GM19372 (cell line): Measurements from ENCODE around the gene ZBED2.

Experiments used
- ATAC-seq: cut with Tn5 transposase; IDR thresholded peaks from one replicate; pipeline ENCODE4 v1.9.1; 2021; ENCODE audit warnings: mild to moderate bottlenecking, low read depth, moderate library complexity; ENCODE audit not compliant: unreplicated experiment

Gene ZBED2

DNA sequence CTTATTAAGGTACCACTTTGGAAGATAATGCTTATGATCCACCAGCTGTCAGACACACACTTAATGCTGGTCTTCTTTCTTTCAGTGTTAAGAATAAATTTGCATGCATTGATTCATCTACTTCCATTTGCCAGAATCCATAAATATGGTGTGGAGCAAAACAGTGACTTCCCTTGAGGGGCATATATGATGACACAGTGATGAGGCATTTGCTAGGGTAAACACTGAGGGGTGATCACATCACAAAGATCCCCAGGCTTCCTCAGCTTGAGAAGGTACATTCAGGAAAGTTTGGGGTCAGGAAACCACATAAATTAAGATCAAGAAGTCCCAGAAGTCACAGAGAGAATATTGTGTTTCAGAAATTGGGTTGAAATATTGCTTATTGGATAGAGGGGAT, 9.9 kb upstream of the ZBED2 start:
- no peak for ATAC-seq

DNA sequence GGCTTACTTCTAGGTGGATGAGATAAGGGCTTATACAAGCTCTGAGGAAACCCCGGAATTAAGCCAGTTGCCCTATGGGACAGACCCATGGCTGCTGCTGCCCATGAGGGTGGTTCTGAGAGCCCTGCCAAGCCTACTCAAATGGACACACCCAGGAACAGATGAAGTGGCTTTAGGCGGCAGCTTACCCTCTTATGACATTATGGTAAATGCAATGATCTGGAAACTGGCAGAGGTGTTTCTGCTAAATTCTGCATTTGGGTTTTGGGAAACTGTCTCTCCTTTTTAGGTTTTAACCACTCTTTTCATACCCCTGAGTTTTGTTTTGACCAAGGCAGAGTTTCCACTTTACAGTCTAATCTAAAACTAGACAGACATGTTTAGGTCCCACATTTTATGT, 9.0 kb upstream of the ZBED2 start:
- ATAC-seq, result no peak

DNA sequence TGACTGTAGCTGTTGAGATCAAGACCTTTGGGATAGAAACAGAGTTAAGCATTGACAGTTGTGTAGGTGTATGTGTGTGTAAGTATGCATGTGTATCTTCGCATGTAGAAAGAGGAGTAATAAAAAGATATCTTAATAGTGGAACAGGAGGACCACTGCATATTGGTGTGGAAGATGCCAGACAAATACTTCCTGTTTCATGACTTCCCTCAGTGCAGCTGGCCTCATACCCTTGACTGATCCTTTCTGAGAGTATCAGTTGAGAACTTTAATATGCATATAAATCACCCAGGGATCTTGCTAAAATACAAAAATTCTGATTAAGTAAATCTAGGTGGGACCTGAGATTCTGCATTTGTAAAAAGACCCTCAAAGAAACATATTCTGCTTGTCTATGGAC, 8.5 kb upstream of the ZBED2 start:
- peak; percentile 54 for ATAC-seq

DNA sequence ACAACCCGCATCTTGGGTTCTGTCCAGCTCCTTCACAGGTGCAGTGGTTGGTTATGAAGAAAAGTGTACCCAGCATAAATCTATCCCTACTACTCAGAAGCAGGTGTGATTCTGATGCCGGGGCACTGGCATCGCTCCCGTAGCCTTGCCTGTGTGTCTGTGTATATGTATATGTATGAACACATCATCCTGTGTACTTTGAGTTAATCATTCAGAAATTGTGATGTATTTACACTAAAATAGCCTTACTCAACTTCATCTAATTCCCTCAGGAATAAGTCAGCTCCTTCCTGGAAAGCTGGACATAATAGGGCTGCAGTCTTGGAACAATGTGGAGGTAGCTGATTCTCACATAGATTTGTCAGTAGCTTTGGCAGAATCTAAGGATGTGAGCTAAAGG, 6.7 kb upstream of the ZBED2 start:
- ATAC-seq, result no peak

DNA sequence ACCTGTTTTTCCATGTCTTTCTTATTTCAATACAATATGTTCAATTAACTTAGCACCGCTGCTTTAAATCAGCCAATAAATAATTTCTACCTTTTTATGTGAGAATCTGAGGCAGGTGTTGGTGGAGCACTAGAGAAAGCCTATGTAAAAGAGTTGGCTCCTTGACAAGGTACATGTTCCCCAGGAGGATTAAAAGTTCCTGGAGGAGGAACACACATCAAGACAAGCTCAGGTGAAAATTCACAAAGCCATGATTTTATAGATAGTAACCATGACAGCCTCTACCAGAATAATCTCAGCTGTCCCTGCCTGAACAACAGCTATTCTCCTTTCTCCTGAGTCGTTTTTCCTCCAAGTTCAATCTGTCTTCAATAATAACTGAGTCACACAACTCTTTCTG, 3.4 kb upstream of the ZBED2 start:
- ATAC-seq, result no peak

DNA sequence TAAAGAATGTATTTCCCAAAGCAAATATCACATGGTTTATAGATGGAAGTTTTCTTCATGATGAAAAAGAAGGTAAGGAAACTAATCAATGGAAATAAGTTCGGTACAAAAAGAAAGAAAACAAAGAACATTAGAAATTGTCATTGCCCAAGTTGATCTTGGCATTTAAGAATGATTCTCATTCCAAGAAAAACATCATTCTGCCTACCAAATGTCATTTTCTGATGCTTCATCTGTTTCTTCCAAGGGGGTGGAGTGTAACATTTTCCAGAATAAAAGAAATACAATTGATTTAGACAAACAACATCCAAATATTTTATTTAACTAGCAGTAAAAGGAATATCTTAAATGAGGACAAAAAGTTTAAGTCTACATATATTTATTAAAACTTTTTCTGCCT, 3.0 kb upstream of the ZBED2 start:
- ATAC-seq, result no peak

DNA sequence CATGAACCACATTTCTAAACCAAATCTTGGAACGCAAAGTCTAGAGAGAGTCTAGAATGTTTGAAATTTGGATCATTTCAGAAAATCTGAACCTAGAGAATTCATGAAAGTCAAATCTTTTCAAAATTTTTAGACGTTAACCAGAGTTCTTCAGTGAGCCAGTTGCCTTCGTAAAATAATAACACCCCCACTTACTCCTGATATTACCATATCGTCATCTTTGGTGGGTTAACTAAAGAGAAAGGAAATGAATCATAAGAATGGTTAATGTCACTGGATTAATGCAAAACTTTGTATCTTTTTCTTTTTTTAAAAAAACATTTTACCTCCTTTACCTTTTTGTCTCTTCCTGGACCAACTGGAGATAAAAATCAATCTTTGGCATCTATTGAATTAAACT, 1.2 kb upstream of the ZBED2 start:
- no peak for ATAC-seq

DNA sequence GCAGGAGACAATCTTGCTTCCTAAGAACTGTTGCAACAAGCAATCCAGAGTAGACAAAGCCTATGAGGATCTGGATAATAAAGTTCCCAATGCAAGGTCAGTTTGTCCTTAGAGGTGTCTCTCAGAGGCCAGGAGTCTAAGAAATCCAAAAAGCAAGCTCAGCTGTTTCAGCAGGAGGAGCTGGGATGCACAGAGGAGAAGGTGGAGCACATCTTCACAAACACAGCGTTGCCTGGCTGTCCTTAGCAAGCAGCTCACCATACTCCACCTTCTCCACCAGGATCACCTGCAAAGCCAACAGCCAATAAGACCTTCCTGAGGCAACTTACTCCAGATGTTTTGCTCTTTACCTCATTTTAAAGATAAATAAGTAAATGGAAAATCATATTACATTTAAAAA, 365 bp downstream of the ZBED2 start:
- no peak for ATAC-seq

DNA sequence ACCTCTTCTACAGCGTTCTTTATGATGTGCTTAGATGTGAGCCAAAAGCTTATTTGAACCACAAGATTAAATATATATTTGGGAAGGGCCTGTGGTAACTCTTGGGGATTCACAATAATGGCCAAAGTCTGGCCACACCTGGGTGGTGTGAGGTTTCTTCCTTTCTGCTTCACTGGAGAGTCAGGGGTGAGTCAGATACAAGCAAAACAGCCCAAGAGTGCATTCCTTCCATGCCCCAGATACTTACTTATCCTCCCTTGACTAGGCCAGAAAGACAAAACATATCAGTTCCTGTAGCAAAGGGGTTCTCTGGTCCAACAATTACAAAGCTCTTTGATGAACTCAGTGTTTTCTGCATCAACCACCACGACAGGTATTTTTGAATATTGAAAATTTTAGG, 941 bp downstream of the ZBED2 start:
- peak; percentile 42 for ATAC-seq

DNA sequence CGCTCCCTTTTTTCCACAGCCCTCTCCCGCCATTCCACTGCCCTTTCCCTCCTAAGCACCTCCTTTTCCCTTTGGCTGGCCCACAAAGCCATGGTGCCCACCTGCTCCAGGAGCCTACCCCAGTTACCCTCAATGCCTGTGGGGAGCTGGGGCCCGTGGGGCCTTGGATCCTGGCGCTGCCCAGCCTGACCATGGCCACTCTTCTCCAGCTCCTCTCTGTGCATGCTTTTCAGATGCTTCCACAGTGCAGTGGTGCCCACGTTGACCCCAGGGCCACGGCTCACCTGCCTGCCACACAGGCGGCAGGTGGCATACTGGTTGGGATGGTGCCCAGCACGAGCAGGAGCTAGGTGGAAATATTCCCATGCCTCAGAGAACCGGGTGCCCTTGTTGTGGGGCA, 1.5 kb downstream of the ZBED2 start:
- no peak for ATAC-seq

DNA sequence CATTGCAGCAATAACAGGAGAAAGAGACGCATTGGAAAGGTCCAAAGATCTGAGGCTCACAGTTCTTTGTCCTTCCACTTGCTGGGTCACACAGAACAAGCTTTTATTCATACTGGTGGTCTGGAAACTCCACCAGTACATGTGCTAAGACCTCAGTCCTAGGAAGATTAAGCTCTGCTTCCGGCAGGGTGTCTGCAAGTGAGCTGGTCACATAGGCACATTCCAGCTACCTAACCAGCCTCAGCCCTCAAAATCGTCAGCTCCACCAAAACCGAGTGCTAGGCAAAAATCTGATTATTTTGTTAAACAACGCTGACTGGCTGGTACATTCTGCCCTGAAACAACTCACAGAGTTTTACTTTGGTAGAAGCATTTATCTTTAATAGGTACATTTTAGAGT, 2.2 kb downstream of the ZBED2 start:
- ATAC-seq, result no peak

DNA sequence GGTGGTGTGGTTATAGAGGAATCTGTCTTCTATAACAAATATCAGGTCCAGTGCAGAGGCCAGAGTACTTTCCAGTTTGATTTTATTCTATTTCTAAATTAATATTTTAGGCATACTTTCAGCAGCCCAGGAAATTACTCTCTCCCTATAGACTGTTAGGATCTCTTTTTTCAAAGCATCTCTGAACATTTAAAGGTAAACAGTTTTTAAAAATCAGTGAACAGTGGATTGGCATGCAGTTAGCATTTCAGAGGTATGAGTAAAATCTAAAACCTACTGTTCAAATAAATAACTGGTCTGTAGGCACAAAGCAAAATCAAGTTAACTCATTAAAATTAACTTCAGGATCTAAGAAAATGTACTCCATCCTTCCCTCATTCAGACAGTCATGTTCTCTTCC, 3.0 kb downstream of the ZBED2 start:
- ATAC-seq, result no peak

DNA sequence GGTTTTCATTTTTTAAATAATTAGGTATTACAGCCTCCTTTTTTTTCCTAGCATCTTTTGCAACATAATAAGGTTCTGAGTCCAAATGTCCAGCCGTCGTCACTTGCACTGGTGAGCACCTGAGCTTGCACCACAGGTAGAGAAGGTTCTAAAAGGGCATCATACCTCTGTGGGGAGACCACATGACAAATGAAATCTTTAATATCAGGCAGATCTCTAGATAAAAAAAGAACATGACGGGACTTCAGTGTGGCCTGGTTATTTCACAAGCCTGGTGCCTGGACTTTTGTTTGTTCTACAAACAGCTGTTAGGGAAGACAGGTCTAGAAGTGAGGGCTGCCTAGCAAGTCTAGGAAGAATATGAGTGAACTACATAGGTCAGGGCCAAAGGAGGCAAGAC, 3.6 kb downstream of the ZBED2 start:
- ATAC-seq, result no peak

DNA sequence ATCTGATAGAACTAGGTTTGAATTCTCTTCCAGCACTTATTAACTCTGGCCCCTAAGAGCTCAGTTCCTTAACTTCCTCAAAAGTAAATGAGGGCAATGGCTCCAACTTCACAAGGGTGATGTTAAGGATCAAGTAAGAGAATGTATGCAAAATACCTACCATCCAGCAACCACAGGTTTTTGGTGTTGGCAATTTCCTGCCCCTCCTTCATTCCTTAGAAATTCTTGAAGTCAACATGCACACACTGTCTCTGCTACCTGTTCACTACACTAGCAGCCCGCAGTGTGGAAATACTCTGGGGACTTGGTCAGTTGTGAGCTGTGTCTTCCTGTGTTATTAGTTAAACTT, 5.0 kb downstream of the ZBED2 start:
- ATAC-seq, result no peak

DNA sequence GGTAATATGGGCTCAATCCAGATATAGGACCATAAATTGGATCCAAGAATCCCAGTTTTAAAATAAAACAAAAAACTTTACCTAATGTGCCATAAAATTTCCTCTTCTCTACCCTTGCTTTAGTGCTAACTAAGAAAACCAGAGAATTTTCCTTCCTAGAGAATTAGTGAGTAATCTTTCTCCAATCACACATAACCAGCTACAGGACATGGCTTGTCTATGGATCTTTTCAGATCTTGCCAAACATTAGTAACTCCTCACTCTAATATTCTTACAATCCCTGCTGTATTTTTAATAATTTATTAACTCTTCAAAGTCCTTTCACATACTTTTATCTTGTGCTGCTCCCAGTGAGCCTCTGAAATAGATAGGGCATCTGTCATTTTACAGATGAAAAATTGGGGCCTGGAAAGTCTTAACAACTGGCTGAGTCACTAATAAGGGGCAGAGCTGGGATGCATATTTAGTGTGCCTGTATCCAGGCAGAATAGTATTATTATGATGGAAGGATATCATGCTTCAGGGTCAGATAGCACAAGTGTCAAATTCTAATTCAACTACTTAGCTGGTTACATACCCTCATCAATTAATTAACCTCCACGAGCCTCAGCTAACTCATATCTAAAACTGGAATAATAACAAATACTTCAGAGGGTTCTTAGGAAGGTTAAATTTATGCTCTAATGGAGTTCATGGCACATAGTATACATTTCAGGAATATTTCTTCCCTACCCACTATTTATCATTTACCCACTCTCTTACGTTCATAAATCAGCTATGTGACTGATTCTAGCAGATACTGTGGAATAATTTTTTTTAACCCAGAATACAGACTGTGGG, 5.6 kb downstream of the ZBED2 start:
- no peak for ATAC-seq

DNA sequence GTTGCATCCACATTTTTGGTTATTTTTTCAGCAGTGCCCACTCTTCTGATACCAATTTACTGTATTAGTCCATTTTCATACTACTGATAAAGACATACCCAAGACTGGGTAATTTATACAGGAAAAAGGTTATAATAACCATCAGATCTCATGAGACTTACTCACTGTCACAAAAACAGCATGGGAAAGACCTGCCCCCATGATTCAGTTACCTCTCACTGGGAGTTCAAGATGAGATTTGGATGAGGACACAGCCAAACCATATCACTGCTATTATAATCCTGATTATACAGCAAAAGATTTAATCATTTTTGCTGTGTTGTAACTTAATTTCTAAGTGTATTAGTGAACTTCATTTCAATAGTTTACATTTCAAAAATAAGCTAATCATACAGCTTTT, 6.6 kb downstream of the ZBED2 start:
- no peak for ATAC-seq

DNA sequence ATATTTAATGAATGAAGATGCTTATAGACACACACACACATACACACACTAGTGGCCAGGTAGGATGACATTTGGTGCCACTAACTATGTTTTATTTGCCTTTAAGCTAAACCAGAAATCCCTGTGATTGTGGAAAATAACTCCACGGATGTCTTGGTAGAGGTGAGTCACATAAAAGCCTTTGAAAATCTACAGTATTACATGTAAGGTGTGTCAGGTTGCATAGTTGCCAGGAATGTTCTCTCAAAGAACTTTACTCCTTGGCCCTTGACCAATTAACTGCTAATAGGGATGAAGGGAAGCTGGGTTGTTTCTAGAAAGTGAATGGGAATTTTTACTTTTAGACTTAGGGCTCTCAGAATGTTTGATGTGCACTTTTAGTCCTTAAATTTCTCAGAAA, 9.9 kb downstream of the ZBED2 start:
- ATAC-seq, result no peak

DNA sequence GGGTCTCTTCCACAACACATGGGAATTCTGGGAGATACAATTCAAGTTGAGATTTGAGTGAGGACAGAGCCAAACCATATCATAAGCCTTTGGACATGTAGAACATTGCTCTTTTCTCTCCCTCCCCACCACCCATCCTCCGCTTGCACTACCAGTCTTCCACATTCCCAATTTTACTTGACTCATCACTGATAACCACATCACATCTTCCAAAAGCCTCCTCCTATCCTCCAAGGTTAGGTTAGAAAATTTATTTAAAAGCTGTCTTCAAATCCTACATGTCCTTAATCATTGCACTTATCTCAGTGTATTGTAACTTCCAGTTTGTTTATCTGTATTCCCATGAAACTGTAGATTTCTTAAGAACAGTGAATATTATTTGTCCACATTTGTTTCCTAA, 10.4 kb downstream of the ZBED2 start:
- no peak for ATAC-seq

DNA sequence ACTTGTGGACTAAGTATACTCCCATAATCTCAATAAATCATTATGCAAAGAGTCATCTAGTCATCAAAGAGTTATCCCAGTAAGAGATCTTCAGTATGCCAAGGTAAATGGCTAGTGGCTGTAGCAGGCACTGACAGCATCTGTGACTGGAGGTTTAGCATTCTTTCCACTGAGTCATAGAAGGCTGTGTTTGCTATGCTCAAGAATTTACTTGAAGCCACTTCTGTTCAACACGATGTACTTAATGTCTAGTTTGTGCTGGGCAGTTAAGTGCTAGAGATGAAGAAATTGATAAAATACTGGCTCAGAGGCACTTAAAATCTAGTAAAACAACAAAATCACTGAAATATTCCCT, 13.0 kb downstream of the ZBED2 start:
- ATAC-seq, result no peak

DNA sequence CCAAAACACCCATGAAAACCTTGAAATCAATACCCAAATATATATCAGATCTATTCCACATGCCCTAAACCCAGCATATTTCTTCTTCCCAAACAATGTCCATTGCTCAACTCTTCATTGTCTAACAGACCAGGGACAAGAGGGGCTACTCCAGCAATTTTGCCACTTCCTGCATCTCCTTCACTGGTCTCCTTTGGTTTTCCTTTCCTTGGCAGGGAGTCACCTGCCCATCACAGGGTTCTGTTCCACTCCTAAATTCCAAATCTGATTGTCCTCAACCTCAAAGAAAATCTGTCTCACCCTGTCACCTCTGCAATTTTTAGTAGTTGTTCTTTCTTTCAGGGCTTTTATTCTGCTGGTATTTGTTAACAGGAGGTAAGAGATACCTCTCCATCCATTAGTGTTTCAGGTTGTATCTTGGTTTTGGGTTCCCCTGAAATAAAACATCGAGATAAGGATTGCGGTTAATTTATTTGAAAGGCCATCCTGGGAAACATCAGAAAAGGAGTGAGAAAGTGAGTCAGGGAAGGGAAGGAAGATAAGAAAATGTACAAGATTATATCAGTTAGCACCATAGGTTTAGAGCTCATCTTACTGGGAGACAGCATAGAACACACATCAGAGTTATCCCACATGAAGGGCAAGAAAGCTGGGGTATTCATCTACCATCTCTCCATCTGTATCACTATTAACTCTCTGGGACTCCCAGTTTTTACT, 13.6 kb downstream of the ZBED2 start:
- no peak for ATAC-seq

DNA sequence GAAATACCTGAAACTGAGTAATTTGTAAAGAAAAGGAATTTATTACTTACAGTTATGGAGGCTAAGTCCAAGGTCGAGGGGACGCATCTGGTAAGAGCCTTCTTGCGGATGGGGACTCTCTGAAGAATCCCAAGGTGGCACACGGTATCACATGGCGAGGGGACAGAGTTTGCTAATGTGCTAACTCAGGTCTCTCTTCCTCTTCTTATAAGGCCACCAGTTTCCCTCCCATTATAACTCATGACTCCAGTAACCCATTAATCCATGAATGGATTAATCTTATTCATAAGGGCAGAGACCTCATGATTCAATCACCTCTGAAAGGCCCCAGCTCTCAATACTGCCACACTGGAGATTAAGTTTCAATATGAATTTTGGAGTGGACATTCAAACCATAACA, 15.7 kb downstream of the ZBED2 start:
- no peak for ATAC-seq

DNA sequence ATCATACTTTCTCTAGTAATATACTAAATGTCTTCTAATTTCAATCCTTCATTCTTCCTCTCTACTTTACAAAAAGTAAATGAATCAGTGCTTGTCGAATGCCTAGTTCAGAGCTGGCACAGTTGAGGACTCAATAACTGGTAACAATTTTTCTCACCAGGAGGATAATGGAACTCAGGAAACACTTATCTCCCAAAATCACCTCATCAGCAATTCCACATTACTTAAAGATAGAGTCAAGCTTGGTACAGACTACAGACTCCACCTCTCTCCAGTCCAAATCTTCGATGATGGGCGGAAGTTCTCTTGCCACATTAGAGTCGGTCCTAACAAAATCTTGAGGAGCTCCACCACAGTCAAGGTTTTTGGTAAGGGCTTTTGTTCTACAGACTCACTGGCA, 16.3 kb downstream of the ZBED2 start:
- no peak for ATAC-seq
